ENCODE results near the gene C16orf96.

Gene C16orf96

GRCh38 chr16:4646773-4647643 lies 90.9 kb downstream of the C16orf96 start:
- DNase-seq (ENCODE audit: low read depth, low spot score), result no peak

DNA sequence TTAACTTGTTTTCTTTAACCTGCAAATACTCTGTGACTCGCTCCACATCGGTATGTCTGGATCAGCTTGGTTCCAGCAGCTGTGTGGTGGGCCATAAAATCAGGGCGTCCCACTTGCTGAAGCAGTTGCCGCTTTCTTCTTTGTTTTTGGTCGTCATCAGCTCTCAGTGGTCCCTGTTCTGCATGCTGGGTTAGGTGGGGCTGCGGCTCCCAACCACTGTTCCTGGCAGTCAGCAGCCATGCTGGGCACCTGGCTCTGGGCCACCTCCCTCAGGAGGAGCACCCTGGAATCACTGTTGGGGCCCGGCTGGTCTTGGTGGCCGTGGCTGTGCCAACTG lies 91.5 kb downstream of the C16orf96 start:
- no peak for DNase-seq (ENCODE audit: low read depth, low spot score)

GRCh38 chr16:4648917-4649316 lies 92.8 kb downstream of the C16orf96 start:
- no peak for DNase-seq (ENCODE audit: low read depth, low spot score)

- DNase-seq (ENCODE audit: low read depth, low spot score), result no peak
These were observed 93.8 kb downstream of the C16orf96 start for GRCh38 chr16:4649744-4650442.

Measured in ELF-1 (cell line).